GM12801 (cell line): ENCODE data around the gene PEX11G.

Experiments used
- CTCF ChIP-seq: IDR thresholded peaks from one replicate; pipeline ENCODE4 v1.5.1; 2011; ENCODE audit warnings: control low read depth; ENCODE audit not compliant: insufficient read length; ENCODE audit errors: extremely low read depth

Gene PEX11G

GRCh38 chr19:7524992-7525739 is 36.3 kb upstream of the PEX11G start:
- TF ChIP-seq CTCF, result no peak

GRCh38 chr19:7524523-7524922 is 35.7 kb upstream of the PEX11G start:
- no peak for TF ChIP-seq CTCF

- no peak for TF ChIP-seq CTCF
Measured at GRCh38 chr19:7522923-7523667, 34.3 kb upstream of the PEX11G start.

- TF ChIP-seq CTCF, result no peak
Measured at GRCh38 chr19:7522072-7522922, 33.5 kb upstream of the PEX11G start, which contains the start of gene MCOLN1. MCOLN1 (plus strand) TSS chr19:7522624; CDS start chr19:7522751, 127 bp downstream.

GRCh38 chr19:7521551-7522071 is 32.8 kb upstream of the PEX11G start:
- no peak for TF ChIP-seq CTCF

- TF ChIP-seq CTCF, result no peak
Measured at GRCh38 chr19:7520131-7521051, 31.6 kb upstream of the PEX11G start.
